Mucosa of gallbladder (tissue), 1 donor: ENCODE results near the gene TUBA1B. TPM values are rescaled to one million over a fixed set of nuclear protein-coding genes. Genes with fewer than 3 reads are reported as not detected.

Experiments used
- DNase-seq: peaks from one replicate; pipeline ENCODE4 v3.0.0-alpha.2; 2020; ENCODE audit warnings: low spot score
- total RNA-seq: library from RNA; stranded (reverse); gene quantifications from one replicate; pipeline ENCODE4 v1.2.1, GENCODE V29; 2021
- donor health status: DM: no; HTN: no; CAD: no.

The TUBA1B gene
- total RNA-seq, 1 donor from 2014 or later = 361 TPM

DNA sequence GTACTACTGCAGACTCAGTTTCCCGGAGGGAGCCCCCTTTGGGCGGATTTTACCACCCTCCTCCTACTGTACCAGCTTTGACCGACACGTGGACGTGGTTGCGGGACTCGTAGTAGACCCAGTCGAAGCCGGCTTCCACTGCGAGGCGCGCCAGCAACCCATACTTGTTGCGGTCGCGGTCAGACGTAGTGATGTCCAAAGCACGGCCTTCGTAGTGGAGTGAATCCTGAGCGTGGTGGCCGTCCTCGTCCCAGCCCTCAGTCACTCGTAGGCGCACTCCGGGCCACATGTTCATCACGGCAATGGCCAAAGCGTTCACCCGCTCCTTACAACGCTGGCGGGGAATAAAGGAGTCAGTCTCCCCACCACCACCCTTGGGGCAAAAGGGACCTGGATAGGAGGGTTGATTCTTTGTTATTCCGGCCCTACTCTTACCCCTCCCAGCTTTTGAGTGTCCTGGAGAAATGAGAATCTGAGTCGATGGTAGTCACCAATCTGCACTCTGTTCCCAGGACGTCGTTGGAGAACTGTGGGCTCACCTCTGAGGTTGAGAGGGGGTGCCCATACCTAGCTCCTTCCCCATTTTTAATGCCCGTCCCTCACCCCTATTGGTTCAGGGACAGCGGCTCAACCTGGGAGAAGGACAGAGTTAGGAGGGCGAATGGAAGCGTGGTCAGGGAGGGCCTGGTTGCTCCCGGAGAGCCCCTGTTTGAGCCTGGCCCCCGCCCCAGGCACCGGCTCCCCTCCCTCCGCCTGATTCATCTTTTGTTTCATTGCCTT, 39.9 kb downstream of the TUBA1B start:
- DNase-seq = no peak

- no peak for DNase-seq
Observed at GRCh38 chr12:49089821-49090773, 41.1 kb downstream of the TUBA1B start.

GRCh38 chr12:49088932-49089330, 42.3 kb downstream of the TUBA1B start:
- no peak for DNase-seq

- peak; percentile 63 for DNase-seq
Observed at GRCh38 chr12:49088150-49088931, 42.9 kb downstream of the TUBA1B start.

- no peak for DNase-seq
Observed at GRCh38 chr12:49086116-49086515, 45.1 kb downstream of the TUBA1B start.

DNA sequence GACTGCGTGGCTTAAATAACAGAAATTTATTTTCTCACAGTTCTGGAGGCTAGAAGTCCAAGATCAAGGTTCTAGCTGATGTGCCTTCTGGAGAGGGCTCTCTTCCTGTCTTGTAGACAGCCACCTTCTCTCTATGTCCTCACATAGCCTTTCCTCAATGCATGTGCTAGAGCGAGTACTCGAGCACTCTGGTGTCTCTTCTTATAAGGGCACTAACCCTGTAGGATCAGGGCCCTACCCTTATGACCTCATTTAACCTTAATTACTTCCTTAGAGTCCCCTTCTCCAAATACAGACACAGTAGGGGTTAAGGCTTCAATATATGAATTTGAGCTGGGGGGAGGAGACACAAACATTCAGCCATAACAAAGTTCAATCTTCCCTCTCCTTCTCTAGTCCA, 46.8 kb downstream of the TUBA1B start:
- DNase-seq = no peak

DNA sequence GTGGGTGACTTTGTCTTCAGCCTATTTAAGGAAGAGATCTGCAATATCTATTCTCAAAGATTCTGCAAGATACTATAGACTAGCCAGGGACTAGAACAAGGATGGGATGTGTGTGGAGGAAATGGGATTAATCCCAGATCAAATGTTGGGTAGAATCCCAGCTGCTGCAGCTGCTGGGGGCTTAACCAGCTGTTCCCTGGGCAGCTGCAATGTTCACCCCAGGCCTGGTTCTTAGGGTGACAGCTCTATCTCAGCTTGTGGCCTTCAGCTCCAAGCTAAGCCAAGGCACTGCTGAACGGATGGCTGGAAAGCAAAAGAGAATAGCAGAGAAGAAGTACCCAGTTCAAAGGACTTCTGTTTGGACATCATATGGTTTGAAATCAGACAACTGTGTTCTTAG, 51.4 kb downstream of the TUBA1B start:
- DNase-seq = no peak

Other genes with a start within 250 kb of the TUBA1B start
- gene FKBP11, start 205.9 kb downstream of the TUBA1B start, total RNA-seq = 34.6 TPM
- gene ARF3, start 173.9 kb downstream of the TUBA1B start, total RNA-seq = 198 TPM
- gene WNT10B, start 159.7 kb downstream of the TUBA1B start, total RNA-seq = 0.58 TPM
- 0.29 TPM for gene WNT1, start 153.1 kb downstream of the TUBA1B start, total RNA-seq
- 0.06 TPM for gene DDN, start 132.0 kb downstream of the TUBA1B start, total RNA-seq
- gene PRKAG1, start 112.6 kb downstream of the TUBA1B start, total RNA-seq = 51.7 TPM
- 104 TPM for gene KMT2D, start 70.6 kb downstream of the TUBA1B start, total RNA-seq
- gene RHEBL1, start 61.4 kb downstream of the TUBA1B start, total RNA-seq = 0.29 TPM
- 1.5 TPM for gene DHH, start 36.6 kb downstream of the TUBA1B start, total RNA-seq
- 53.1 TPM for gene LMBR1L, start 20.5 kb downstream of the TUBA1B start, total RNA-seq
- 155 TPM for gene TUBA1A, start 57.7 kb upstream of the TUBA1B start, total RNA-seq
- gene TUBA1C, start 133.7 kb upstream of the TUBA1B start, total RNA-seq = 99.4 TPM
- 6.3 TPM for gene PRPH, start 163.8 kb upstream of the TUBA1B start, total RNA-seq
- gene TROAP, start 191.9 kb upstream of the TUBA1B start, total RNA-seq = 2.0 TPM
- 0.12 TPM for gene C1QL4, start 205.8 kb upstream of the TUBA1B start, total RNA-seq
- gene DNAJC22, start 215.5 kb upstream of the TUBA1B start, total RNA-seq = 73.7 TPM
- 32.1 TPM for gene SPATS2, start 236.1 kb upstream of the TUBA1B start, total RNA-seq